Suprapubic skin (tissue), 3 donors: ENCODE data around the gene TCERG1L.

Source experiments
- POLR2A ChIP-seq, 2 donors: fragments of 450-650 bp; IDR thresholded peaks; one replicate each; pipeline ENCODE4 v1.6.1; 2017; ENCODE audit warnings: antibody characterized with exemption in 2 of 2, mild to moderate bottlenecking in 2 of 2, moderate library complexity in 2 of 2
- TF ChIP-seq, protein P1 (sequence below), 2 donors: fragments of 200-600 bp in 1 of 2; fragments of 450-650 bp in 1 of 2; sonication (generic) in 1 of 2; IDR thresholded peaks; one replicate each; pipeline ENCODE4 v1.5.1; 2016 to 2019; ENCODE audit warnings: antibody characterized with exemption in 2 of 2, mild to moderate bottlenecking in 1 of 2, moderate library complexity in 1 of 2

DNA sequence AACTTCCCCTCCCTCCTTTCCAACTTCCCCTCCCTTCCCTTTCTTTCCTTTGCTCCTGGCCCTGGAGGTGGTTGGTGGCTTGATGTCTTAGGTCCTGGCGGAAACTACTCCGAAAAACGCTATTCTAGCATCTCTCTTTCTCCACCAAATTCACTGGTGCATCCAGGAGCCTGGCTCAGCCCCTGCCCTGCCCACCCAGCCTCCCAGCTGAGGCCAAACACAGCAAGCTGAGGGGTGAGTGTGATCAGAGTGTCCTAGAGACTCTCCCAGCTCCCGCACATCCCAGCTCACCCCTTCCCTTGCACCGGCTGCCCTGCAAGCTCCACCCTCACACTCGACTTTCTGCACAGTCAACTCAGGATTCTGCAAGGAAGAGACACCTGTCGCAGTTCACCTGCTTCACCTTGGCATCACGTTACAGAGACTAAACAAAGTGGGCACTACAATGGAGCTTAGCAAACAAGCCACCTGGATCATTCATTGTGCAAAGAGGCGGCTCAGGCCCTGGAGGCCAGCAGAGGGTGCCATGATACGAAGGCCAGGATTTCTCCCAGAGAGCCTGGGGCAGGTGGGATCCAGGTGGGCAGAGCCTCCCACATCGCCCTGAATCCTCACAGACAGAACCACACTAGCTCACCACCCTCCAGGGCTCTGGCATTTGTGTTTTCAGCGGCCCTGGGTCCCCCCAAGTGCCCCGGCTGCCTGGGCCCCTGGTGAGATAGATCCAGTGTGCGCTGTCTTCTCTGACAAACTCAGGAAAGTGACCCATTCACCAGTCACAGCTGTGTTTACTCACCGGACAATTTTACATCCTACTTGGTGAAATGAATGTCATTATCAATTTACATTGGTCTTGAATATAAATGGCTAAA is 169.6 kb downstream of the TCERG1L start:
- TF ChIP-seq, protein P1, sequence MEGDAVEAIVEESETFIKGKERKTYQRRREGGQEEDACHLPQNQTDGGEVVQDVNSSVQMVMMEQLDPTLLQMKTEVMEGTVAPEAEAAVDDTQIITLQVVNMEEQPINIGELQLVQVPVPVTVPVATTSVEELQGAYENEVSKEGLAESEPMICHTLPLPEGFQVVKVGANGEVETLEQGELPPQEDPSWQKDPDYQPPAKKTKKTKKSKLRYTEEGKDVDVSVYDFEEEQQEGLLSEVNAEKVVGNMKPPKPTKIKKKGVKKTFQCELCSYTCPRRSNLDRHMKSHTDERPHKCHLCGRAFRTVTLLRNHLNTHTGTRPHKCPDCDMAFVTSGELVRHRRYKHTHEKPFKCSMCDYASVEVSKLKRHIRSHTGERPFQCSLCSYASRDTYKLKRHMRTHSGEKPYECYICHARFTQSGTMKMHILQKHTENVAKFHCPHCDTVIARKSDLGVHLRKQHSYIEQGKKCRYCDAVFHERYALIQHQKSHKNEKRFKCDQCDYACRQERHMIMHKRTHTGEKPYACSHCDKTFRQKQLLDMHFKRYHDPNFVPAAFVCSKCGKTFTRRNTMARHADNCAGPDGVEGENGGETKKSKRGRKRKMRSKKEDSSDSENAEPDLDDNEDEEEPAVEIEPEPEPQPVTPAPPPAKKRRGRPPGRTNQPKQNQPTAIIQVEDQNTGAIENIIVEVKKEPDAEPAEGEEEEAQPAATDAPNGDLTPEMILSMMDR (IDR thresholded peaks at IDR 0.05), result no peak
- no peak for TF ChIP-seq POLR2A (IDR thresholded peaks at IDR 0.05)
